Activated CD8-positive, alpha-beta memory T cell treated with anti-CD3 and anti-CD28 coated beads for 24 hours (primary cell): ENCODE measurements around the gene ROR1.

Experiments
- DNase-seq: peaks from one replicate; pipeline ENCODE4 v3.0.0-alpha.2; 2020

ROR1 gene

GRCh38 chr1:63859480-63860275 is 85.9 kb downstream of the ROR1 start:
- no peak for DNase-seq

- no peak for DNase-seq
Measured at GRCh38 chr1:63861052-63861691, 87.4 kb downstream of the ROR1 start.

GRCh38 chr1:63863145-63863544 is 89.3 kb downstream of the ROR1 start:
- DNase-seq, result no peak

- DNase-seq, result no peak
Measured at GRCh38 chr1:63864224-63864641, 90.4 kb downstream of the ROR1 start.

- no peak for DNase-seq
Measured at GRCh38 chr1:63865561-63865960, 91.7 kb downstream of the ROR1 start.

- no peak for DNase-seq
Measured at GRCh38 chr1:63866084-63866483, 92.3 kb downstream of the ROR1 start.

- no peak for DNase-seq
Measured at GRCh38 chr1:63867429-63868176, 93.8 kb downstream of the ROR1 start.

- DNase-seq, result no peak
Measured at GRCh38 chr1:63868268-63868781, 94.5 kb downstream of the ROR1 start.

GRCh38 chr1:63870152-63870551 is 96.3 kb downstream of the ROR1 start:
- no peak for DNase-seq

GRCh38 chr1:63871463-63871862 is 97.6 kb downstream of the ROR1 start:
- no peak for DNase-seq

GRCh38 chr1:63873751-63874150 is 99.9 kb downstream of the ROR1 start:
- DNase-seq, result no peak

GRCh38 chr1:63874278-63874880 is 100.6 kb downstream of the ROR1 start:
- DNase-seq, result no peak

- no peak for DNase-seq
Measured at GRCh38 chr1:63875636-63876035, 101.8 kb downstream of the ROR1 start.

GRCh38 chr1:63877021-63877767 is 103.4 kb downstream of the ROR1 start:
- DNase-seq, result no peak

- no peak for DNase-seq
Measured at GRCh38 chr1:63877816-63878215, 104.0 kb downstream of the ROR1 start.

GRCh38 chr1:63878932-63879331 is 105.1 kb downstream of the ROR1 start:
- DNase-seq, result no peak

GRCh38 chr1:63880958-63881576 is 107.2 kb downstream of the ROR1 start:
- DNase-seq, result no peak

GRCh38 chr1:63882048-63882704 is 108.4 kb downstream of the ROR1 start:
- no peak for DNase-seq

GRCh38 chr1:63883494-63884235 is 109.8 kb downstream of the ROR1 start:
- no peak for DNase-seq

- no peak for DNase-seq
Measured at GRCh38 chr1:63884486-63884885, 110.7 kb downstream of the ROR1 start.

GRCh38 chr1:63885899-63886298 is 112.1 kb downstream of the ROR1 start:
- DNase-seq, result no peak
